ENCODE results near the gene BUD31.
"Not testable (repeated sequence)": the region's sequence is repeated elsewhere in the genome, so short reads cannot be mapped to it uniquely, and the experiment has no call there.

The BUD31 gene

DNA sequence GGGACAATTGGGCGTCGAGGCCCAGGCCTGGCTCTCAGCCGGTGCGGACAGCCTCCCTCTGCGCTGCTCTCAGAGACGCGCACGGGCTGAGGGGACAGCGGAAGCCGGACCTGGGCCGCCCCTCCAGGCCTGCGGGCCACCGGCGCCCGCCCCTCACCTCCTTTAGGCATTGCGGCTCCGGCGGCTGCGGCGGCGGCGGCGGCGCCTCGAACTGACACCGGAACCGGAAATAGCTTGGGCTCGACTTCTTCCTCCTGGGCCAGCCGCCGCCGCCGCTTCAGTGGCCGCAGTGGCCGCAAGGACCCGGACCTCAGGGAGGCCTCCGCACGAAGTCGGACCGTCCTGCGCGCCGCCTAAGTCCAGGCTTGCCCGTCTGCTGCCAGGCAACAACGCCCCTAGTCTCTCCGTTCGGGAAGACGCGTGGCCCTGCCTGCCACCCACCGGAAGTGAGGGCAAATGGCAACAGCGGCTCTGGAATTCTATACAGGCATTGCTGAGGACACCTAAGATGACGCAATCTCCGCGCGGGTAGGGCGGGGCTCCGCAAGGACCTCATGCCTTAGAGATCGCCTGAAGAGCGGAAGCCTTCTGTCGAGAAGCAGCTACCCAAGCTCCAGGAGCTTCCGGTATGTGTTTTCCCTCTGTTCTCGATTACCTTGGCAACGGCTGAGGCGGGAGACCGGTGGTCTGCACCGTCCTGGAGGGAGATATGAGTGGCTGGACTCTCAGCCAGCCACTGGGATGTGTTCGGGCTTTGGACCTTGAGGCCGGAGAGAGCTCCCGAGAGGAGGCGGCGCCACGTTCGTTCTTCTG lies at the start of gene BUD31, which contains the start of gene PDAP1:
Gene BUD31, plus strand, starts transcription at position 591 of the 813 bp plus-strand sequence. CDS start 2,124 bp downstream, outside the sequence.
Gene PDAP1, minus strand, starts transcription at position 219 of the 813 bp plus-strand sequence. Its CDS starts 49 bp downstream, at position 170.
- DNase-seq, result peak; percentile 83 to 93

DNA sequence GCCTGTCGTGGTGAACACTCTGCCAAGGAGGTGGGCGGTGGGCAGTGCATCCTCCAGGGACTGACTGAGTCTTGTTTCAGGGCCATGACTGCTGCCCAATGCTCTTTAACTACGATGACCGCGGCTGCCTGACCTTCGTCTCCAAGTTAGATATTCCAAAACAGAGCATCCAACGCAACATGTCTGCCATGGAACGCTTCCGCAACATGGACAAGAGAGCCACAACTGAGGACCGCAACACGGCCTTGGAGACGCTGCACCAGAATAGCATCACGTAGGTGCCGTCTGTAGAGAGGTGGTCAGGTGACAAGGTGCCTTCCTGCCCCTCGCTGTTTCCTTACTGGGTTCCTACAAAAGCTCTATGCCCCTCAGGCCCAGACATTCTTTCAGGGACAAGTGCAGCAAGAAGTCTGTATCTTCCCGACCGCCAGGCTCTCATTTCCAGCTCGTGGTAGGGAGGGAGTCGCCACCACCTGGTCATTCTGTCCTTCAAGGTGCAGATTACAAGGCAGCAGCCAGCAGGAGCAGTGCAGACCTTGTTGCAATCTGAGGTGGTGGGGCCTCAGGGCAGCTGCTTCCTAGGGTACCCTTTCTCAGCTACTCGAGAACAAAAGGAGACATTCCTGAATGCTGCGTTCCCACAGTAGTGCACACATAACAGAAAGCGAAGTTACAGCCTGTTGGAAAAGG lies 49.2 kb upstream of the BUD31 start:
- DNase-seq, result no peak

DNA sequence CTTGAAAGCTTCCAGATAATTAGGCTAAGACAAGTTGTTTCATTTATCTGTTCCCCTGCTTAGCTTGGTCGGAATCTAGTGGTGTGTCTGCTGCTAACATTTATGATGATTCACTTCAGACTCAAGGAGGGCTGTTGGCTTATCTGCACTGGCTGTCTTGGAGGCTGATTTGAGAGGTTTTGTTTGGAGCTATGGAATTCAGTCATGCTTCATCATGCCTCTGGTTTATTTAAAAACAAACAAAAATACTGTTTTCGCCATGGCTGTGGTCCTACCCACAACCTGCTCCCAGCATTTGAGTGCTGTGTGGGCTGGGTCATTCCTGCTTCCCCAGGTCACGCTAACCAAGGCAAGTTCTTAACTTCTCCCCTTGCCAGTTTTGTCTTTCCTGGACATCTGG lies 46.0 kb upstream of the BUD31 start:
- no peak for DNase-seq

DNA sequence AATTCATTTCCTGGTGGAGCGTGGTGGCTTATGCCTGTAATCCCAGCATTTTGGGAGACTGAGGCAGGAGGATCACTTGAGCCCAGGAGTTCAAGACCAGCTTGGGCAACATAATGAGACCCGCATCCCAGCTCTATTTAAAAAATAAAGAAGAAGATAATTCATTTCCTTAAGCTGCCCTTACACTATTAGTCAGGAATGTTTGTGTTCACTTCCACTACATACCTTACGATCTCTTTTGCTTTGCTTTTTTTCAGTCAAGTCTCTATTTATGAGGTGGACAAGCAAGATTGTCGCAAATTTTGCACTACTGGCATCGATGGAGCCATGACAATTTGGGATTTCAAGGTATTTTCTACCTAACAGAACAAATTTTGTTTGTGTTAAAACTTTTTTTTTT lies 45.5 kb upstream of the BUD31 start:
- DNase-seq, result no peak

DNA sequence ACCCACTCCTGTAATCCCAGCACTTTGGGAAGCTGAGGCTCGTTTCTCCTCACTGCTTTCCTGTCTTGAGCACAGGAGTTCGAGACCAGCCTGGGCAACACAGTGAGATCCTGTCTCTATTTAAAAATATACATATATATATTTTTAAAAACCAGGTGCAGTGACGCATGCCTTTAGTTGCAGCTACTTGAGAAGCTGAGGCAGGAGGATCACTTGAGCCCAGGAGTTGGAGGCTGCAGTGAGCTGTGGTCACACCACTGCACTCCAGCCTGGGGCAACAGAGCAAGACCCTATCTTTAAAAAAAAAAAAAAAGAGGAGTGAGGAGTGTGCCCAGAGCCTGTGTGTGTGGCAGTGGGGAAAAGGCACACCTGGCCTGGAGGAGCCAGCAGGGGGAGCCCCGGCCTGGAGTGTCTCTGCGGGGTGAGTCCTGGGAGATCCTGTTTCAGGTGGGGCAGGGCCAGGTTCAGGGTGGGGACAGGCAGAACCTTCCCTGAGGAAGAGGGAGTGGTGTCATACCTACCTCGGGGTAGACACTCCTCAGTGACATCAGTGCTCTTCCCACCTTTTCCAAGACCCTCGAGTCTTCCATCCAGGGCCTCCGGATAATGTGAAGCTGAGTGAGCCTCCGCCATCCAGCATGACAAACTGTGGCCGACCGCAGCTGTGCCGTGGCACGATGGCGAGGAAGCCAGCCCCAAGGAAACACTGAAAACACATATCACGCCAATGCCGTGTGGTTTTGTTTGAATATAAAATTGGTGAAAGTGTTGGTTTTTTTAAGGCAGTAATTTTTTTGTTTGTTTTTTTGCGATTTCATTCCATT lies 43.2 kb upstream of the BUD31 start:
- peak; percentile 61 to 62 for DNase-seq

DNA sequence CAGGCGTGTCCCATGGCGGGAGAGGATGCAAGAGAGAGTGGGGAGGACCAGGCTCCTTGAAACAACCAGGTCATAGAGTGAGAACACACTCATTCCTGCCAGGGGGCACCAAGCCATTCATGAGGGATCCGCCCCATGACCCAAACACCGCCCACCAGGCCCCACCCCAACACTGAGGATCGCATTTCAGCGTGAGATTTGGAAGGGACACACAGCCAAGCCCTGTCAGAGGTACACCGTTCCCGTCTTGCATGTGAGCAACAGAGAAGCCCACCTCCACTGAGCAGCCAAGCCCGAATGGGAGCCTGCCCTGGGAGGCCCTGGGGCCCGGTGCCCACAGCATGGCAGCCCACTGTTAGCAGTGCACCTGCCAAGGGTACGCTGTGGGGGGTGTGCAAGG lies 42.1 kb upstream of the BUD31 start:
- no peak for DNase-seq

DNA sequence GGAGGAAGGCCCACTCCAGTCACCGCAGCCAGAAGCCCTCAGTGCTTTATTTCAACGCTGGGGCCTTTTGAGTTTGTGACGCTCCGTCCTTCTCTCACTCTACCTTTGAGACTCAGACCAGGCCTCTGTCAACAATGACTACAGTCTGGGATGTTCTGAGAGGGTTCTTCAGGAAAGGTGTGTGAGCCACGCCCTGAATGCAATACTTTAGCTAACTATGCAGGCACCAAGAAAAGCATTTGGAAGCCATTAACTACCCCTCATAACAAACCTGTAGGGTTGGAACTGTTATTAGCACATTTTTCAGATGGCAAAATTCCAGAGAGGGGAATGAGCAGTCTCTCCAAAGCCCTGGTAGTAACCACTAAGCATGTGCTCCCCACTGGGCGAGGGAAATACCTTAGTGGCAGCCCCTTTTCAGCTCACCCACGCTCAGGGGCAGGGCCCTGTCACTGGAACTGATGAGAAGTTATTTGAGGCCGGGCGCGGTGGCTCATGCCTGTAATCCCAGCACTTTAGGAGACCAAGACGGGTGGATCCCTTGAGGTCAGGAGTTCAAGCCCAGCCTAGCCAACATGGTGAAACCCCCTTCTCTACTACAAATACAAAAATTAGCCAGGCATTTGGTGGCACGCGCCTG lies 39.9 kb upstream of the BUD31 start:
- no peak for DNase-seq

DNA sequence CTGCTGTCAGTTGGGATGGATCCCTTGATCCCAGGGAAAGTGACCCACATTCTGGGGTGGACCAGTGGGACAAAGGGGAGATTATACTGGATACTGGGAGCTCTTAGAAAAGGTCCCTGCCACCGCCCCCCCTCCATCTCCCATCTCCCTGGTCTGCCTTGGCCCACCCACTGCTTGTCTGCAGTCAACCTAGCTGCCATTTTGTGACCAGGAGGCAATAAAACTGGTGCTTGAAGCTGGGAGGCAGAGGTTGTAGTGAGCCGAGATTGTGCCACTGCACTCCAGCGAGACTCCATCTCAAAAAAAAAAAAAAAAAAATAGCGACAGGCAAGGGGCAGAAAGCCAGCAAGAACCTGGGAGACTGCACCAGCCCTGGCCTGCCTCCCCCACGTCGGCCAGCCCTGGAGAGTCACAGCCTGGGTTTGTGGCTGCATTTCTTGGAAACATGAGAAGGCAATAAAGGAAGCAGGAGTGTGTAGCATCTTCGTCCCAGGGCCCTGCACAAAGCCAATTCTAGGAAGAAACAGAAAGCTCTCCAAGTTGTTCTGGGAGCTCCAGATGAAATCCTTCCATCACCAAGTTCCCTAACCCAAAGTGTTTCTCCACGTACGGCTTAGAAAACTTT lies 38.9 kb upstream of the BUD31 start:
- no peak for DNase-seq

DNA sequence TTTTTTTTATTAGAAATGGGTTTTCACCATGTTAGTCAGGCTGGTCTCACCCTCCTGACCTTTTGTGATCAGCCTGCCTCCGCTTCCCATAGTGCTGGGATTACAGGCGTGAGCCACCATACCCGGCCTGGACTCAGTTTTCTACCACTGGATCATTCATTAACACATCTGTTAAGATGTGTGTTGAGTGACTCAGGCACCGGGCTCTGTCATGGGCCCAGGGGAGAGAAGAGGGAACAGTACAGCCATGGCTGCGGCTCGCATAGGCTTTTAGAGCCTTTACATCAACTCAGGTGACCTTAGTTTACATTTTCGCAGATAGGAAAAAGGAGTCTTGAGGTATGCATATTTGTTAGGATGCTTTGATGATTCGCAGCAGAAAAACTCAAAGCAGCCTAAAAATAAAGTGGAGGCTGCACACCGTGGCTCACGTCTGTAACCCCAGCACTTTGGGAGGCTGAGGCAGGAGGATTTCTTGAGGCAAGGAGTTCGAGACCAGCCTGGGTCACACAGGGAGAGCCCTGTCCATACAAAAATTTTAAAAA lies 37.3 kb upstream of the BUD31 start:
- DNase-seq, result no peak

DNA sequence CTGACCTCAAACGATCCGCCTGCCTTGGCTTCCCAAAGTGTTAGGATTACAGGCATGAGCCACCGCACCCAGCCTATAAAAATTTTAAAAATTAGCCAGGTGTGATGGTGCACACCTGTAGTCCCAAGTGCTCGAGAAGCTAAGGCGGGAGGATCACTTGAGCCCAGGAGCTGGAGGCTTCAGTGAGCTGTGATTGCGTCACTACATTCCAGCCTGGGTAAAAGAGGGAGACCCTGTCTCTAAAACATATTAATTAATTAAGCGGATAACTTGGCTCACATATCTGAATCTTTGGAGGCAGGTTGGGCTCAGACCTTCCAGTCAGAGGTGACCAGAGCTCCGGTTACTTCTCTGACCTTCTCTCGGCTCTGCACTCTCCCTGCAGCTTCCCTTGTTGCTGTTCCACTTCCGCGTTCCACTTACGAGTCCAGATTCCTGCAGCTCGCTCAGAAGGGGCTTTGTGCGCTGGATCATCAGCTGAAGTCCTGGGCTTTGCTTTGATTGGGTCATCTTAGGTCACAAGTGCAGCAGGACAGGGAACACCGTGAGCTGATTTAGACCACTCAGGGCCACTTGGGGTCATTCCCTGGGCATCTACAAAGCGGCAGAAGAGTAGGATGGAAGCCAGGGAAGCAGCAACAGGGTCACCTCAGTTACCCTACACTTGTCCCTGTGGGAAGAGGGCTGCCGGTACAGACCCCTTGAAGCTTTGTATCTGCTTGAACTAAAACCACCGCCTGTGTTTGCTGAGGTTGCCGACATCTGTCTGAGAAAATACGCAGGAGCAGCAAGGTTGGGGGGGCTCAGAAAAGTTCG lies 36.3 kb upstream of the BUD31 start:
- DNase-seq, result no peak

DNA sequence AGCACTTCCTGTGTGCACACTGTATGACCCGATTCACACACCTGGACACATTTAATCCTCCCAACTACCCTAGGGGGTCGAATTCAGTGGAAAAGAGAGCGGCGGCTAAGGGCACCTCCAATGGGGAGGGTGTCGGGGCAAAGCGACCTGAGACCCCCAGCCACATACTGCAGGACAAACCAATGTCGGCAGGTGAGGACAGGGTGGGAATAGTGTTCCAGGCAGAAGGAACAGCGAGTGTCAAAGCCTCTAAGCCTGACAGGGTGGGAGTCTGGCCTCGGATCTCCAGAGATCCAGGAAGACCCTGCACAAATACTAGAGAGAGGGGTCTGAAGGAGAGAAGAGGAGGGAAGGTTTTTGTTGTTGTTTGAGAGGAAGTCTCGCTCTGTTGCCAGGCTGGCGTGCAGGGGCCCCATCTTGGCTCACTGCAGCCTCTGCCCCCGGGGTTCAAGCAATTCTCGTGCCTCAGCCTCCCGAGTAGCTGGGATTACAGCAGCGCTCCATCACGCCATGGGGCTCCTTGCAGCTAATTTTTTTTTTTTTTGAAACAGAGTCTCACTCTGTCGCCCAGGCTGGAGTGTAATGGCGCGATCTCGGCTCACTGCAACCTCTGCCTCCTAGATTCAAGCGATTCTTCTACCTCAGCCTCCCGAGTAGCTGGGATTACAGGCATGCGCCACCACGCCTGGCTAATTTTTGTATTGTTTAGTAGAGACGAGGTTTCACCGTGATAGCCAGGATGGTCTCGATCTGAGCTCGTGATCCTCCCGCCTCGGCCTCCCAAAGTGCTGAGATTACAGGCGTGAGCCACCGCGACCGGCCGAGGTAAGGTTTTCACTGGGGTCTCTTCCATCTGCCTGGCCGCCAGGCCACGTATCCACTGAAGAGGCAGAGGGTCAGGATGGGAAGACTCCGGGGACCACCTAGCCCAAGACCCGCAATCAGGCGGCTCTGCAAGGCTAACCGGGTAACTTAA lies 35.4 kb upstream of the BUD31 start:
- no peak for DNase-seq

DNA sequence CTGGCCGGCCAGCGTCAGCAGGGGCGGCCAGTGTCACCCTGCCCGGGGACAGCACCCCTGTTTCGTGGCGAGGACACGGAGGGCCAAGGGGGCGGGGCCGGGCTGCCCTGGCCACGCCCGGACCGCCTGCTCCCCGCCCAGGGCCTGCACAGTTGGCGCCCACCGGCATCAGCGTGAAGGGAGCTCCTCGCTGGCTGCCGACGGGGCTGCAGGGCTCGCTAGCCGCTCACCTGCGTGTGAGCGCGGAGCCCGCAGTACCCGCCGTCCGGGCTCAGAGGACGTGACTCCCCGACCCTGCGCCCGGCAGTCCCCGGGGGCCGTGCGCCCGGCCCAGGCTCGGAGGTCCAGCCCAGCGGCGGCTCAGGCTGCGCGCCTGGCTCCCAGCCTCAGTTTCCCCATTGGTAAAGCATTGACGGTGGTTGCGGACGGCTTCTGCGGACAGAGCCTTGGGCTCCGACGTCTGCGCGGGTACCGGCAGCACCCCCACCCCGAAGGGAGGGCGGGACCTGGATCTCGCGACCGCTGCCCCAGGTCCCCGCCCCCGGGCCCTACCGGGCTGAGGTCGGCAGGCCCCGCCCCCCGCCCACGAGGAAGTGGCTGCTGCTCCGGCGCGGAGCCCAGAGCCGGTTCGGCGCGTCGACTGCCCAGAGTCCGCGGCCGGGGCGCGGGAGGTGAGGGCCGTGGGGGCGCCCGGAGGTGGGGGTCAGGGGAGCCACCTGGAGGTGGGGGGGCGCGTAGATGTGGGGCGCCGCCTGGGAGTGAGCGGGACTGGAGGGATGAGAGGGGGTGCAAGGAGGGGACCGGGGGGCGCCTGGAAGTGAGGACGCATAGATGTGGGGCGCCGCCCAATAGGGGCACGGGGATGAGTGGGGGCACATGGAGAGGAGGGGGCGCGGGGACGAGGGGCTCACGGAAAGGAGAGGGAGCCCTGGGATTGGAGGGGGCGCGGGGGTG lies 34.4 kb upstream of the BUD31 start, which contains the start of gene ARPC1B:
Gene ARPC1B, plus strand, starts transcription at position 620 of the 954 bp plus-strand sequence. CDS start 10,985 bp downstream, outside the sequence.
- peak; percentile 85 to 89 for DNase-seq

DNA sequence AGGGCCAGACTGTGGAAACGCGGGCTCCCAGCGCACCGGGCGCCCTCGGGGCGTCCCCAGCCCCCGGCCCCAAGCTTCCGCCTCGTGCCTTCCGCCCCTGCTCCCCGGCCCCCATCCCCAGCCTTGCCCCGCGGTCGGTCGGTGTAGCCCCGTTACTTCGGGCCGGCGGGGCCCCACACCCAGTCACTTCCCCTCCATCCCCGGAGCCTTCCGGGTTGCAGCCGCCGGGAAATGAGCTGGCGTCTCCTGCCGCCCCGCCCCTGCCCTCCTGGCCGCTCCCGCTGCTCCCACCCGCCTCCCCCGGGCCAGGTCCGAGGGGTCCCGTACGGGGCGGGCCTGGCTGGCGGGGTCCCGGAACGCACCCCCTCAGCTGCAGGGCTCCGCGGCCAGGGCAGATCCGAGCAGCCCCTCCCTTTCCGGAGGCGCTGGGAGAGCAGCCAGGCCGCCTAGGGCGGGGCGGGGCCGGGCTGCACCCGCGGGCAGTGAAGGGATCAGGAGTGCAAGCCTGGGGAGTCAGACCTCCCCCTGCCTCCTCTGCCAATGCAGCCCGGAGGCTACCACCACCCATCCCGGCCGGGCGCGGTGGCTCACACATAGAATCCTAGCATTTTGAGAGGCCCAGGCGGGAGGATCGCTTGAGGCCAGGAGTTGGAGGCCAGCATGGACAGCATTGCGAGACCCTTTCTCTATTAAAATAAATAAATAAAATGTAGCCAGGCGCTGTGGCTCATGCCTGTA lies 33.5 kb upstream of the BUD31 start:
- DNase-seq, result peak; percentile 42 to 62

DNA sequence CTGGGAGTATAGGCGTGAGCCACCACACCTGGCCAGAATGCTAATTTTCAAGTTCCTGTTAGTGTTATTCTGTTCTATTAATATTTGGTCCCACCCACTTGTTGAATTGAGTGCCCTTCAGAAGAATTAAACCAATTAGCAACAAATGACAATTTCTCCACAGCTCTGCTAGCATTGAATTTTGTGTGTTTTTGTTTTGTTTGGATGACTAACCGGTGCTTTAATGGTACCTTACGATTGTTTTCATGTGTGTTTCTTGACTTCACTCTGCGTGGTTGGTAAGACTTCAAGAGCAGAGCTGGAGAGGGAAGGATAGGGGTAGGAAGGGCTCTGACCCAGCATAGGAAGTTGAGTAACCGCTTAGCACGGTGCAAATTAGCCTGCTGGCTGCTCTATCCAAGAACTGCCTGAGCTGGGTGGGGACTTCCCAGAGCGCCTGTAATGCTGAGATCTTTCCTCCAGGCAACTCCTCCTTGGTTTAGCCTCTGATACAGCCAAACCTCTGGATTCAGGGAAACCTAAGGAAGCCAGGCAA lies 29.7 kb upstream of the BUD31 start:
- peak in 1 of 2 experiments; percentile 54 for DNase-seq

DNA sequence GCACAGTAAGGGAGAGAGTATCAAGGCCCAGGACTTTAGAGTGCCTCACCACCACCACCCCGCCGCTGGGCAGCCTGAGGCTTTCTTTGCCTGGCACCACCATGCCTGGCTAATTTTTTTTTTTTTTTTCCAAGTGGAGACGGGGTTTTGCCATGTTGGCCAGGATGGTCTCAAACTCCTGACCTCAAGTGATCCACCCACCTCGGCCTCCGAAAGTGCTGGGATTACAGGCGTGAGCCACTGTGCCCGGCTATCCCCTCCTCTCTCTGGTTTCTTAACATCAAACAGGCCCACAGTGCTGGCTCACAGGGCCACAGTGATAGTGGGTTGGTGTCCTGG lies 29.1 kb upstream of the BUD31 start:
- DNase-seq, result not testable (repeated sequence)

DNA sequence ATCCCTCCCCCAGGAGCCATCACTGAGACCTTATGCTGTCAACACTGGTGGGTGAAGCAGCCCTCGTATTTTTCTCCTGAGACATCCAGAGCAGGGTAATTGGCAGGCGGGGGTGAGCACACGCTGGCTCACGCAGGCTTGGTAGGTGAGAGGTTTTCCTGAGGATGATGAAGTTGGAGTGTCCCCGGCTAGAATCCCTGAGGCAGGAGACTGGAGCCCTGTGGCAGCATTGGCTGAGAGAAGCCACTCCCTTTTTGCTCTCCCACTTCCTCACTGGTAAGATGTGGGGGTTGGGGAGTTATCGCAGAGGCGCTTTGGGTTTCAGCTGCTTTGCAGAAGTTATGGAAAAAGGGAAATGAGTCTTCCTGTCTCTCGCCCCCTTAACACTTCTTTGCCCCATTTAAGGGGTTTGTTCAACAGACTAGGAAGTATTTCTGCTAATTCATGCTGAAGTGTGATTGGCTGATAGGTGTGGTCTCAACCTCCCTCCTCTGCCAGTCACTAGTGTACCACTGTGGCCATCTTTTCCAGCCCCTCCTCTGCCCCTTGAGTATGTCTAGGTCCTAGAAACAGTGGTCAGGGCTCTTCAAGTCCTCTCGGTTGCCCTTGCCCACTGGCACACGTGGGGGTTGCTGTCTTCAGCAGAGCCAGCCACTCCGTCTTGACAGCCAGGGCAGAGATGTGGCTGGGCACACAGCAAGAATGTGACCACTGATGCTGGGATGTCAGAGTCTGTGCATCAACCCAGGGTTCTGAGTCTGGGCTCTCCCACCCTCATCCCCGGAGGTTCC lies 28.5 kb upstream of the BUD31 start:
- peak in 1 of 2 experiments; percentile 22 for DNase-seq

Measured in stimulated activated CD4-positive, alpha-beta T cell treated with anti-CD3 and anti-CD28 coated beads, Interleukin-4, amount 100 ng/mL, for 4 hours (primary cell).